ENCODE data around the gene ERGIC1. TPM values are rescaled to one million over a fixed set of nuclear protein-coding genes. Genes with fewer than 3 reads are reported as not detected.

ERGIC1 gene
- total and polyA plus RNA-seq, 4 donors: 46.2 to 110 (median 88.6) TPM

- no peak overlapping the region for H3K4me3 ChIP-seq (ENCODE audit: low read depth, low read length)
- peaks cover 13% of the 10 kb centered on the region for H3K4me1 ChIP-seq (ENCODE audit: control insufficient read depth, insufficient read depth, low read length)
- DNase-seq (ENCODE audit: low read depth in 4 of 6, low spot score in 6 of 6): no peak
- peaks cover 75% of the 10 kb centered on the region for H3K36me3 ChIP-seq (ENCODE audit: control insufficient read depth, insufficient read depth, low read length)
- no peaks in the 10 kb centered on the region for H3K27me3 ChIP-seq (ENCODE audit: control insufficient read depth, insufficient read depth, low read length)
- peak overlapping the region; percentile 15 for H3K27ac ChIP-seq (ENCODE audit: low read depth, low read length)
- no peaks in the 10 kb centered on the region for H3K9me3 ChIP-seq (ENCODE audit: control insufficient read depth, insufficient read depth, low read length)
- 41% methylated on average over 10 of the region's 18 CpGs for whole genome bisulfite sequencing (ENCODE audit: insufficient coverage)
Observed at GRCh38 chr5:172943283-172943841, 109.3 kb downstream of the ERGIC1 start.

- no peaks in the 10 kb centered on the region for H3K9me3 ChIP-seq (ENCODE audit: control insufficient read depth, insufficient read depth, low read length)
- 75% methylated on average over 5 of the region's 8 CpGs for WGBS (ENCODE audit: insufficient coverage)
- peaks cover 13% of the 10 kb centered on the region for H3K4me1 ChIP-seq (ENCODE audit: control insufficient read depth, insufficient read depth, low read length)
- H3K4me3 ChIP-seq (ENCODE audit: low read depth, low read length): no peak overlapping the region
- DNase-seq (ENCODE audit: low read depth in 4 of 6, low spot score in 6 of 6): no peak
- H3K27ac ChIP-seq (ENCODE audit: low read depth, low read length): no peak overlapping the region
- H3K36me3 ChIP-seq (ENCODE audit: control insufficient read depth, insufficient read depth, low read length): peaks cover 71% of the 10 kb centered on the region
- H3K27me3 ChIP-seq (ENCODE audit: control insufficient read depth, insufficient read depth, low read length): no peaks in the 10 kb centered on the region
Observed at GRCh38 chr5:172943906-172944305, 109.9 kb downstream of the ERGIC1 start.

GRCh38 chr5:172944741-172945140 lies 110.7 kb downstream of the ERGIC1 start:
- Histone ChIP-seq H3K27me3 (ENCODE audit: control insufficient read depth, insufficient read depth, low read length) (no peaks in the 10 kb centered on the region), H3K27ac (ENCODE audit: low read depth, low read length) (no peak overlapping the region), H3K36me3 (ENCODE audit: control insufficient read depth, insufficient read depth, low read length) (peaks cover 70% of the 10 kb centered on the region), H3K4me3 (ENCODE audit: low read depth, low read length) (no peak overlapping the region), H3K9me3 (ENCODE audit: control insufficient read depth, insufficient read depth, low read length) (no peaks in the 10 kb centered on the region), H3K4me1 (ENCODE audit: control insufficient read depth, insufficient read depth, low read length) (peaks cover 4% of the 10 kb centered on the region)
- DNase-seq (ENCODE audit: low read depth in 4 of 6, low spot score in 6 of 6): no peak
- 96% methylated on average over 5 of the region's 6 CpGs for WGBS (ENCODE audit: insufficient coverage)

- H3K27me3 ChIP-seq (ENCODE audit: control insufficient read depth, insufficient read depth, low read length): no peaks in the 10 kb centered on the region
- no peaks in the 10 kb centered on the region for H3K9me3 ChIP-seq (ENCODE audit: control insufficient read depth, insufficient read depth, low read length)
- peaks cover 69% of the 10 kb centered on the region for H3K36me3 ChIP-seq (ENCODE audit: control insufficient read depth, insufficient read depth, low read length)
- DNase-seq (ENCODE audit: low read depth in 4 of 6, low spot score in 6 of 6): no peak
- no peak overlapping the region for H3K4me3 ChIP-seq (ENCODE audit: low read depth, low read length)
- H3K4me1 ChIP-seq (ENCODE audit: control insufficient read depth, insufficient read depth, low read length): peaks cover under 1% of the 10 kb centered on the region
- H3K27ac ChIP-seq (ENCODE audit: low read depth, low read length): no peak overlapping the region
- WGBS (ENCODE audit: insufficient coverage): 100% methylated on average over 6 of the region's 6 CpGs
Observed at GRCh38 chr5:172945151-172945550, 111.1 kb downstream of the ERGIC1 start.

GRCh38 chr5:172946146-172946545 lies 112.1 kb downstream of the ERGIC1 start:
- no peak overlapping the region for H3K27ac ChIP-seq (ENCODE audit: low read depth, low read length)
- no peaks in the 10 kb centered on the region for H3K27me3 ChIP-seq (ENCODE audit: control insufficient read depth, insufficient read depth, low read length)
- H3K9me3 ChIP-seq (ENCODE audit: control insufficient read depth, insufficient read depth, low read length): no peaks in the 10 kb centered on the region
- no peak overlapping the region for H3K4me3 ChIP-seq (ENCODE audit: low read depth, low read length)
- peaks cover 77% of the 10 kb centered on the region for H3K36me3 ChIP-seq (ENCODE audit: control insufficient read depth, insufficient read depth, low read length)
- DNase-seq (ENCODE audit: low read depth in 4 of 6, low spot score in 6 of 6): no peak
- 84% methylated on average over 7 of the region's 7 CpGs for whole genome bisulfite sequencing (ENCODE audit: insufficient coverage)
- H3K4me1 ChIP-seq (ENCODE audit: control insufficient read depth, insufficient read depth, low read length): no peaks in the 10 kb centered on the region

- Histone ChIP-seq H3K36me3 (ENCODE audit: control insufficient read depth, insufficient read depth, low read length) (peaks cover 62% of the 10 kb centered on the region), H3K9me3 (ENCODE audit: control insufficient read depth, insufficient read depth, low read length) (no peaks in the 10 kb centered on the region), H3K4me1 (ENCODE audit: control insufficient read depth, insufficient read depth, low read length) (no peaks in the 10 kb centered on the region), H3K27ac (ENCODE audit: low read depth, low read length) (no peak overlapping the region), H3K27me3 (ENCODE audit: control insufficient read depth, insufficient read depth, low read length) (no peaks in the 10 kb centered on the region), H3K4me3 (ENCODE audit: low read depth, low read length) (no peak overlapping the region)
- no peak for DNase-seq (ENCODE audit: low read depth in 4 of 6, low spot score in 6 of 6)
- WGBS (ENCODE audit: insufficient coverage): 100% methylated on average over 2 of the region's 3 CpGs
Observed at GRCh38 chr5:172949426-172949825, 115.4 kb downstream of the ERGIC1 start.

GRCh38 chr5:172950176-172950965 lies 116.3 kb downstream of the ERGIC1 start:
- Histone ChIP-seq H3K9me3 (ENCODE audit: control insufficient read depth, insufficient read depth, low read length) (no peaks in the 10 kb centered on the region), H3K36me3 (ENCODE audit: control insufficient read depth, insufficient read depth, low read length) (peaks cover 53% of the 10 kb centered on the region), H3K4me1 (ENCODE audit: control insufficient read depth, insufficient read depth, low read length) (no peaks in the 10 kb centered on the region), H3K4me3 (ENCODE audit: low read depth, low read length) (no peak overlapping the region), H3K27me3 (ENCODE audit: control insufficient read depth, insufficient read depth, low read length) (no peaks in the 10 kb centered on the region), H3K27ac (ENCODE audit: low read depth, low read length) (no peak overlapping the region)
- WGBS (ENCODE audit: insufficient coverage): 95% methylated on average over 7 of the region's 12 CpGs
- no peak for DNase-seq (ENCODE audit: low read depth in 4 of 6, low spot score in 6 of 6)

- no peak for DNase-seq (ENCODE audit: low read depth in 4 of 6, low spot score in 6 of 6)
- H3K9me3 ChIP-seq (ENCODE audit: control insufficient read depth, insufficient read depth, low read length): no peaks in the 10 kb centered on the region
- H3K36me3 ChIP-seq (ENCODE audit: control insufficient read depth, insufficient read depth, low read length): peaks cover 42% of the 10 kb centered on the region
- H3K4me3 ChIP-seq (ENCODE audit: low read depth, low read length): no peak overlapping the region
- no peaks in the 10 kb centered on the region for H3K4me1 ChIP-seq (ENCODE audit: control insufficient read depth, insufficient read depth, low read length)
- no peaks in the 10 kb centered on the region for H3K27me3 ChIP-seq (ENCODE audit: control insufficient read depth, insufficient read depth, low read length)
- 87% methylated on average over 9 of the region's 11 CpGs for WGBS (ENCODE audit: insufficient coverage)
- no peak overlapping the region for H3K27ac ChIP-seq (ENCODE audit: low read depth, low read length)
Observed at GRCh38 chr5:172951371-172952033, 117.5 kb downstream of the ERGIC1 start.

GRCh38 chr5:172952034-172952511 lies 118.0 kb downstream of the ERGIC1 start:
- H3K36me3 ChIP-seq (ENCODE audit: control insufficient read depth, insufficient read depth, low read length): peaks cover 37% of the 10 kb centered on the region
- 97% methylated on average over 3 of the region's 4 CpGs for WGBS (ENCODE audit: insufficient coverage)
- H3K27ac ChIP-seq (ENCODE audit: low read depth, low read length): no peak overlapping the region
- no peaks in the 10 kb centered on the region for H3K9me3 ChIP-seq (ENCODE audit: control insufficient read depth, insufficient read depth, low read length)
- no peaks in the 10 kb centered on the region for H3K27me3 ChIP-seq (ENCODE audit: control insufficient read depth, insufficient read depth, low read length)
- no peak overlapping the region for H3K4me3 ChIP-seq (ENCODE audit: low read depth, low read length)
- no peak for DNase-seq (ENCODE audit: low read depth in 4 of 6, low spot score in 6 of 6)
- H3K4me1 ChIP-seq (ENCODE audit: control insufficient read depth, insufficient read depth, low read length): no peaks in the 10 kb centered on the region
